Peyer's patch (tissue), 4 donors: Measurements from ENCODE around the gene USP24. TPM values are rescaled to one million over a fixed set of nuclear protein-coding genes. Genes with fewer than 3 reads are reported as not detected.

ENCODE experiments used
- DNase-seq, 3 donors: peaks; one replicate each; pipeline ENCODE4 v3.0.0-alpha.2; 2017 to 2019
- H3K27ac ChIP-seq, 4 donors: fragments of 200-600 bp; sonication (generic); one replicate each; pipeline ENCODE4 v1.5.1; 2016 to 2019
- H3K27me3 ChIP-seq, 2 donors: fragments of 200-600 bp; sonication (generic); one replicate each; pipeline ENCODE4 v1.5.1; 2019
- H3K36me3 ChIP-seq, 3 donors: fragments of 200-600 bp; sonication (generic); one replicate each; pipeline ENCODE4 v1.5.1; 2016 to 2019
- H3K4me1 ChIP-seq, 4 donors: fragments of 200-600 bp; sonication (generic); one replicate each; pipeline ENCODE4 v1.5.1; 2016 to 2019
- H3K4me3 ChIP-seq, 4 donors: fragments of 200-600 bp; sonication (generic); 1 replicate in 3 of 4; 2 replicates in 1 of 4; pipeline ENCODE4 v1.5.1; 2016 to 2019; ENCODE audit warnings: mild to moderate bottlenecking in 1 of 4
- H3K9me3 ChIP-seq, 4 donors: fragments of 200-600 bp; sonication (generic); one replicate each; pipeline ENCODE4 v1.5.1; 2016 to 2019; ENCODE audit warnings: mild to moderate bottlenecking in 1 of 4
- POLR2A ChIP-seq, 2 donors: fragments of 450-650 bp; IDR thresholded peaks; one replicate each; pipeline ENCODE4 v1.5.1; 2017; ENCODE audit warnings: antibody characterized with exemption in 2 of 2, mild to moderate bottlenecking in 2 of 2, moderate library complexity in 2 of 2
- total RNA-seq, 4 donors: library from RNA; depleted of rRNA; stranded (reverse); fragments of >200 nt; gene quantifications; one replicate each; pipeline ENCODE4 v1.1.0, GENCODE V29; 2016
- TF ChIP-seq, protein P1 (sequence below), 6 experiments: fragments of 450-650 bp in 4 of 6; fragments of 200-600 bp in 2 of 6; sonication (generic) in 1 of 6; IDR thresholded peaks; one replicate each; pipeline ENCODE4 v1.5.1; 2017 to 2019; ENCODE audit warnings: antibody characterized with exemption in 6 of 6, mild to moderate bottlenecking in 3 of 6, moderate library complexity in 1 of 6

The USP24 gene
- total RNA-seq, 4 donors from 2014 or later, result 37.1 to 130 (median 47.0) TPM

DNA sequence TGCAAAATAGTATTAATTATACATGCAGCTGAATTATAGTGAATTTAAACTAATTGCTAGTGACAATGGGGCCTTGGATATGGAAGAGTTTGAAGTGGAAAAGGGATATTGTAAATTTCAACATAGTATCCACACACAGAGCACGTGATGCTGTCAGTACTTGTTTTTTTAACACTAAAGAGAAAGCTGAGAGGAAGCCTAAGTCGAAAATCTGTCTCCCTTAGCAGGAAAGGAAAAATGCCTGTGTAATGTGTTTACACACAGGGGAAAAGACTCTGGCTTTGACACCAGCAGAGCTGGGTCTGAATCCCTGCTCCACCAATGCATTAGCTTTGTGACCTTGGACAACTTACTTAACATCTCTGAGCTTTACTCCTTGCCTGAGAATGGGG lies 133.3 kb downstream of the USP24 start:
- no peak overlapping the region for H3K4me3 ChIP-seq
- H3K9me3 ChIP-seq, result no peaks in the 10 kb centered on the region
- no peaks in the 10 kb centered on the region for H3K4me1 ChIP-seq
- no peak for TF ChIP-seq POLR2A (IDR thresholded peaks at IDR 0.05)
- TF ChIP-seq, protein P1, sequence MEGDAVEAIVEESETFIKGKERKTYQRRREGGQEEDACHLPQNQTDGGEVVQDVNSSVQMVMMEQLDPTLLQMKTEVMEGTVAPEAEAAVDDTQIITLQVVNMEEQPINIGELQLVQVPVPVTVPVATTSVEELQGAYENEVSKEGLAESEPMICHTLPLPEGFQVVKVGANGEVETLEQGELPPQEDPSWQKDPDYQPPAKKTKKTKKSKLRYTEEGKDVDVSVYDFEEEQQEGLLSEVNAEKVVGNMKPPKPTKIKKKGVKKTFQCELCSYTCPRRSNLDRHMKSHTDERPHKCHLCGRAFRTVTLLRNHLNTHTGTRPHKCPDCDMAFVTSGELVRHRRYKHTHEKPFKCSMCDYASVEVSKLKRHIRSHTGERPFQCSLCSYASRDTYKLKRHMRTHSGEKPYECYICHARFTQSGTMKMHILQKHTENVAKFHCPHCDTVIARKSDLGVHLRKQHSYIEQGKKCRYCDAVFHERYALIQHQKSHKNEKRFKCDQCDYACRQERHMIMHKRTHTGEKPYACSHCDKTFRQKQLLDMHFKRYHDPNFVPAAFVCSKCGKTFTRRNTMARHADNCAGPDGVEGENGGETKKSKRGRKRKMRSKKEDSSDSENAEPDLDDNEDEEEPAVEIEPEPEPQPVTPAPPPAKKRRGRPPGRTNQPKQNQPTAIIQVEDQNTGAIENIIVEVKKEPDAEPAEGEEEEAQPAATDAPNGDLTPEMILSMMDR (IDR thresholded peaks at IDR 0.05), result no peak
- no peak for DNase-seq
- no peak overlapping the region for H3K27ac ChIP-seq
- no peaks in the 10 kb centered on the region for H3K27me3 ChIP-seq
- peaks cover 0 to 98% (median 3%) of the 10 kb centered on the region in 3 donors for H3K36me3 ChIP-seq

DNA sequence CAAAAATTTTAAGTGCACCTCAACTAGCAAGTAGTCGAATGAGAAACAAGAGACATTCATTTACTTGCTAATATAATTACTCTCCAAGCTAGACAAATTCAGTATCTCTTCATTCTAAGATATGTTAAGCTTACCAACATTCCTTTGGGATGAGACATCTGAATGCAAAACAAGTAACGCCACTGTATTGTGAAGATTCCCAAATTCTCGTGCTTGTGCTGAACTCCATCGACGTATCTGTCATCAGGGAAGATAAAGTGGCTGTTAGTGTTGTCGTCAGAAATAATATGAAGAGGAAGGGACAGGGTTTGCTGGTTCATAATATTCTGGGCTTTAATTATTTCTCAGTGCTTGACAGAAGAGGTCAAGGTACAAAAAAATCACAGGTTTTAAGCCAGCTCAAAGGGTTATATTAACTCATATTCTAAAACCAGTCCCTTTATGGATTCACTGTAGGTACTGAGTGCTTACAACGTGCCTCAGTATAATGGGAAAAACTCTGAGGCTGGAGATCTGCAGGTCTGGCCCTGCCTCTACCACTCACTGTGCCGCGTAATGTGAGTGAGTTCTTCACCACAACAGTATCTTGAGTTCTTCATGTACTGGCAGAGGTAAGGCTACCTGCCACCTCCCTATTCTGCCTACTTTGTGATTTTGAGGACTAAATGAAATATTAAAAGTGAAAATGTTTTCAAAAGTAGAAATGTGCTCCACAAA lies 133.8 kb downstream of the USP24 start:
- TF ChIP-seq, protein P1 (IDR thresholded peaks at IDR 0.05), result no peak
- TF ChIP-seq POLR2A (IDR thresholded peaks at IDR 0.05), result no peak
- H3K27me3 ChIP-seq, result no peaks in the 10 kb centered on the region

GRCh38 chr1:55079651-55080050 lies 135.5 kb downstream of the USP24 start:
- Histone ChIP-seq H3K4me1 (no peaks in the 10 kb centered on the region), H3K36me3 (peaks cover 0 to 97% (median 3%) of the 10 kb centered on the region in 3 donors), H3K4me3 (no peak overlapping the region), H3K9me3 (no peaks in the 10 kb centered on the region), H3K27me3 (no peaks in the 10 kb centered on the region), H3K27ac (no peak overlapping the region)
- TF ChIP-seq, protein P1 (IDR thresholded peaks at IDR 0.05), result no peak
- no peak for DNase-seq

More for the DNA sequence above, 133.8 kb downstream of the USP24 start:
- no peaks in the 10 kb centered on the region for H3K9me3 ChIP-seq
- H3K36me3 ChIP-seq, result peaks cover 0 to 98% (median 3%) of the 10 kb centered on the region in 3 donors
- DNase-seq, result no peak
- no peaks in the 10 kb centered on the region for H3K4me1 ChIP-seq
- no peak overlapping the region for H3K27ac ChIP-seq
- no peak overlapping the region for H3K4me3 ChIP-seq

DNA sequence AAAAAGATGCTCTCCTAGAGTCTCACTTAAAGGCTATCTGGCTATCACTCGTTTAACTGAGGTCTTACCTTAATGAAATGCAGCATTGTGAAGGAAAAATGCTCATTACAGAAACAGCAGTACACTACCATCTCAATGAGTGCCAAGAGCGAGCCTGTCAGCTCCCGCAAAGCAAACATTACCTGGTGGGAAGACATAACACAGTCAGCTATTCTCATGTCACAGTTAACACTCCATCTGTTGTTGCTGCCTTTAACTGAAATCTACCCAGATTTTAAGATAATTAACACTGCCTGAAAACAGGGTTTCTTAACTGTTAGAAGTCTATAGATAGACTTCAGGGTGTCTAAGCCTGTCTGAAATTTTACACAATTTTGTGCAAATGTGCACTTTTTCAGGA lies 136.7 kb downstream of the USP24 start:
- no peak overlapping the region for H3K4me3 ChIP-seq
- no peak for DNase-seq
- no peaks in the 10 kb centered on the region for H3K27me3 ChIP-seq
- H3K27ac ChIP-seq, result no peak overlapping the region
- H3K4me1 ChIP-seq, result no peaks in the 10 kb centered on the region
- no peaks in the 10 kb centered on the region for H3K9me3 ChIP-seq
- H3K36me3 ChIP-seq, result peaks cover 0 to 95% (median 0%) of the 10 kb centered on the region in 3 donors
- TF ChIP-seq, protein P1 (IDR thresholded peaks at IDR 0.05), result no peak
- no peak for TF ChIP-seq POLR2A (IDR thresholded peaks at IDR 0.05)

DNA sequence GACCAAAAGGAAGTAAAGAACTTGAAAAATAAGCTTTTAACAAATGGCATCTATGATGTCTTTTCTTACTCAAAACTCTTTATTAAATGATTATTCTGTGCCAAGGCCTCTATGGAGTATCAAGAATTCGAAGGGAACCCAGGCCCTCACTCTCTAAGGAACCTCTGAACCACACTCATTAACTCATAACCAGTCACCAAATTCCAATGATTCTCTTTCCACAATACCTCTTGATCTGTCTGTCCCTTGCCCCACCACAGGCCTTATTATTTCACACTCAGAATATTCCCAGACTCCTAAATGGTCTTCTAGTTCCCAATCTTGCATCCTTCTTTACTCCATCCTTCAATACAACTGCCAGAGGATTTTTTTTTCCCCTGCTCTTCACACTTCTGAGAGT lies 138.8 kb downstream of the USP24 start:
- H3K27ac ChIP-seq, result no peak overlapping the region
- no peak overlapping the region for H3K4me3 ChIP-seq
- H3K9me3 ChIP-seq, result no peaks in the 10 kb centered on the region
- no peak for DNase-seq
- H3K4me1 ChIP-seq, result no peaks in the 10 kb centered on the region
- H3K36me3 ChIP-seq, result peaks cover 0 to 98% (median 0%) of the 10 kb centered on the region in 3 donors
- TF ChIP-seq POLR2A (IDR thresholded peaks at IDR 0.05), result no peak
- TF ChIP-seq, protein P1 (IDR thresholded peaks at IDR 0.05), result no peak
- no peaks in the 10 kb centered on the region for H3K27me3 ChIP-seq
